GM12878 (cell line): ENCODE data around the gene CENPP. TPM values are rescaled to one million over a fixed set of nuclear protein-coding genes. Genes with fewer than 3 reads are reported as not detected.

Source experiments
- ATAC-seq: fragments of 200-7000 bp; cut with Tn5 transposase; 3 replicates; pipeline ENCODE4 v1.9.1; 2020; ENCODE audit warnings: mild to moderate bottlenecking, moderate library complexity
- BruUV-seq: library from RNA; stranded (reverse); fragments of 400-500 nt; replicated peaks from 2 replicates; lab custom pipeline; 2021; lab: Mats Ljungman, UMichigan
- CTCF ChIA-PET: fragments of 300-600 bp; sonication (Branson Sonifier 250); formaldehyde crosslinking; extraction: SDS; loops from one replicate; lab custom pipeline; 2021; ENCODE audit warnings: inconsistent platforms; lab: Yijun Ruan, JAX
- POLR2A ChIA-PET: fragments of 350-600 bp; formaldehyde crosslinking; extraction: SDS; loops from one replicate; lab custom pipeline; 2021; ENCODE audit warnings: inconsistent platforms; lab: Charles Lee
- RAD21 ChIA-PET: fragments of 300-600 bp; sonication (Branson Sonifier 250); formaldehyde crosslinking; loops from one replicate; lab custom pipeline; 2023; ENCODE audit warnings: antibody characterized with exemption; ENCODE audit not compliant: unreplicated experiment; lab: Charles Lee
- SMC1A ChIA-PET: fragments of 300-600 bp; sonication (Branson Sonifier 250); formaldehyde crosslinking; loops from one replicate; lab custom pipeline; 2023; ENCODE audit not compliant: unreplicated experiment, uncharacterized antibody; lab: Charles Lee
- DNase-seq: peaks from one replicate; pipeline ENCODE4 v3.0.0-alpha.2; 2011; ENCODE audit warnings: low read depth, low spot score
- FAIRE-seq: peaks from 3 replicates; lab custom pipeline; 2011; peaks lifted over from hg19 to GRCh38; lab: Jason Lieb, UNC
- H2AFZ ChIP-seq: 2 replicates; pipeline ENCODE4 v1.6.0; 2011; ENCODE audit warnings: low read depth, low read length, control low read depth; ENCODE audit not compliant: control insufficient read depth
- H3K27ac ChIP-seq: 2 replicates; pipeline ENCODE4 v1.5.1; 2011; ENCODE audit warnings: control low read depth; ENCODE audit not compliant: control insufficient read depth, insufficient read depth
- H3K27me3 ChIP-seq, 2 experiments: replicated peaks in 1 of 2; 2 replicates each; pipeline versions ENCODE4 v1.6.0 to v1.6.1; 2011; ENCODE audit warnings: low read length in 1 of 2; ENCODE audit not compliant: control insufficient read depth in 2 of 2, insufficient read depth in 2 of 2
- H3K36me3 ChIP-seq, 2 experiments: 2 replicates each; pipeline ENCODE4 v1.5.1; 2011; ENCODE audit warnings: low read length in 1 of 2; ENCODE audit not compliant: control insufficient read depth in 2 of 2, insufficient read depth in 2 of 2
- H3K4me1 ChIP-seq: 2 replicates; pipeline ENCODE4 v1.6.1; 2011; ENCODE audit warnings: mild to moderate bottlenecking, low read length, moderate library complexity, mixed read lengths; ENCODE audit not compliant: control insufficient read depth, insufficient read depth
- H3K4me2 ChIP-seq: 2 replicates; pipeline ENCODE4 v1.6.0; 2011; ENCODE audit warnings: control low read depth; ENCODE audit not compliant: control insufficient read depth, insufficient read depth
- H3K4me3 ChIP-seq: fragments of 200-600 bp; sonication (generic); 2 replicates; pipeline ENCODE4 v1.5.1; 2016
- H3K79me2 ChIP-seq: 2 replicates; pipeline ENCODE4 v1.6.0; 2011; ENCODE audit warnings: low read length; ENCODE audit not compliant: control insufficient read depth, insufficient read depth
- H3K9ac ChIP-seq: 2 replicates; pipeline ENCODE4 v1.8.0; 2011; ENCODE audit warnings: low read length, control low read depth, mixed read lengths; ENCODE audit not compliant: control insufficient read depth, insufficient read depth
- H3K9me3 ChIP-seq: replicated peaks from 3 replicates; pipeline ENCODE4 v1.5.1; 2011; ENCODE audit warnings: mild to moderate bottlenecking, low read length; ENCODE audit not compliant: control insufficient read depth, insufficient read depth
- H4K20me1 ChIP-seq: 2 replicates; pipeline ENCODE4 v1.6.0; 2011; ENCODE audit not compliant: control insufficient read depth, insufficient read depth
- ATF7 ChIP-seq: fragments of 450-650 bp; IDR thresholded peaks from 2 replicates; pipeline ENCODE4 v1.6.1; 2016; ENCODE audit warnings: low read depth, mild to moderate bottlenecking
- CEBPB ChIP-seq, 2 experiments: fragments of 150-350 bp in 1 of 2; IDR thresholded peaks; 2 replicates each; pipeline ENCODE4 v1.6.1; 2012 to 2014; ENCODE audit warnings: low read depth in 2 of 2, low read length in 2 of 2, borderline replicate concordance in 1 of 2, inconsistent platforms in 1 of 2
- EGR1 ChIP-seq, 2 experiments: IDR thresholded peaks; 1 replicate in 1 of 2; 2 replicates in 1 of 2; pipeline ENCODE4 v1.6.1; 2011 to 2012; ENCODE audit warnings: low read depth in 2 of 2, low read length in 2 of 2, borderline replicate concordance in 1 of 2, mild to moderate bottlenecking in 1 of 2, moderate library complexity in 1 of 2
- HDGF ChIP-seq: fragments of 450-650 bp; IDR thresholded peaks from 2 replicates; pipeline ENCODE4 v1.6.1; 2016; ENCODE audit warnings: antibody characterized with exemption
- IRF4 ChIP-seq: IDR thresholded peaks from 2 replicates; pipeline ENCODE4 v1.6.1; 2011; ENCODE audit warnings: low read depth, low read length
- IRF5 ChIP-seq: fragments of 450-650 bp; IDR thresholded peaks from 2 replicates; pipeline ENCODE4 v1.6.1; 2017; ENCODE audit warnings: borderline replicate concordance
- NBN ChIP-seq: fragments of 450-650 bp; IDR thresholded peaks from 2 replicates; pipeline ENCODE4 v1.6.1; 2016
- NFYB ChIP-seq: IDR thresholded peaks from 2 replicates; pipeline ENCODE4 v1.6.1; 2011; ENCODE audit warnings: low read depth, mild to moderate bottlenecking, low read length, improper control_type of control experiment, moderate library complexity; ENCODE audit not compliant: insufficient read depth
- POU2F2 ChIP-seq: IDR thresholded peaks from 3 replicates; pipeline ENCODE4 v1.6.1; 2011; ENCODE audit warnings: low read depth, mild to moderate bottlenecking, low read length, borderline replicate concordance
- SIX5 ChIP-seq: IDR thresholded peaks from 2 replicates; pipeline ENCODE4 v1.6.1; 2011; ENCODE audit warnings: mild to moderate bottlenecking, low read depth, low read length, moderate library complexity; ENCODE audit not compliant: severe bottlenecking
- TCF3 ChIP-seq: IDR thresholded peaks from 2 replicates; pipeline ENCODE4 v1.6.1; 2012; ENCODE audit warnings: low read depth, mild to moderate bottlenecking, low read length, borderline replicate concordance; ENCODE audit not compliant: insufficient read depth
- USF1 ChIP-seq: IDR thresholded peaks from 2 replicates; pipeline ENCODE4 v1.6.1; 2011; ENCODE audit warnings: borderline replicate concordance, low read depth, mild to moderate bottlenecking, moderate library complexity, mixed read lengths, low read length; ENCODE audit not compliant: insufficient read depth; ENCODE audit errors: extremely low read length
- WGBS: methylation state at CpG from one replicate; pipeline ENCODE4 v1.1.6; 2016; ENCODE audit warnings: low lambda C conversion rate; ENCODE audit not compliant: insufficient replicate concordance, insufficient coverage; ENCODE audit errors: missing lambda C conversion rate; 5-methylcytosine and 5-hydroxymethylcytosine counted together
- in situ Hi-C: fragments of 300-500 bp; cut with MboI; formaldehyde crosslinking; loops from 9 replicates; pipeline ENCODE4 v1.14.3; 2018; ENCODE audit warnings: mixed read lengths
- intact Hi-C: fragments of 100-400 bp; cut with micrococcal nuclease; formaldehyde crosslinking; loops from one replicate; pipeline ENCODE4 v1.14.2; 2022; ENCODE audit not compliant: unreplicated experiment
- polyA plus RNA-seq, 11 experiments: library from polyadenylated mRNA; depleted of rRNA in 4 of 11; unstranded in 6 of 11; stranded (reverse) in 5 of 11; fragments of >200 nt; fragmentation: Nextera tagmentation in 4 of 11; fragmentation: Illumina TruSeq in 1 of 11; extraction: Ambion mirVana in 4 of 11; extraction: Trizol in 1 of 11; gene quantifications; 1 replicate in 1 of 11; 2 replicates in 10 of 11; pipeline versions ENCODE4 v1.2.1 to v1.2.3, GENCODE V29; 2011 to 2016; ENCODE audit warnings: inconsistent platforms in 2 of 11, missing spikeins in 2 of 11, low read depth in 1 of 11
- total RNA-seq, 4 experiments: library from RNA; depleted of rRNA in 3 of 4; stranded (reverse); fragments of >200 nt in 3 of 4; fragmentation: Illumina TruSeq in 1 of 4; extraction: Trizol in 1 of 4; gene quantifications; 2 replicates each; pipeline versions ENCODE4 v1.2.1 to v1.2.3, GENCODE V29; 2013 to 2021

Gene CENPP
- total and polyA plus RNA-seq, 10 of the 15 experiments (the other 5 are each of a cell fraction or from before 2014, with no cell fraction given): 9.4 to 31.4 (median 19.8) TPM

- no peak within 1 kb of the TSS for H3K4me2 ChIP-seq
- no peak within 1 kb of the TSS for H3K27ac ChIP-seq
- H3K9ac ChIP-seq: no peak within 1 kb of the TSS
Measured at GRCh38 chr9:92482329-92482728, 156.6 kb downstream of the CENPP start, which contains the start of gene ASPN. TSS of gene ASPN (minus strand) at chr9:92482506.

More at GRCh38 chr9:92482329-92482728, 156.6 kb downstream of the CENPP start, which contains the start of gene ASPN:
- ChIA-PET RAD21 (interaction anchor here (0.6 kb wide), 1 partner anchor 43 kb away, joined by 3 read pairs; no protein-coding TSS in a partner anchor), CTCF (interaction anchor here (0.6 to 2.5 kb wide), 8 partner anchors 8 to 626 kb away, joined by 3 to 6 read pairs (median 4); no protein-coding TSS in a partner anchor), POLR2A (no interaction called here), SMC1A (interaction anchor here (0.7 kb wide), 1 partner anchor 9 kb away, joined by 3 read pairs; no protein-coding TSS in a partner anchor)
- Histone ChIP-seq H3K36me3 (no peaks in the 10 kb centered on the region), H3K4me1 (peaks cover 5% of the 10 kb centered on the region; the same call in 1 of the 2 replicates), H3K4me3 (no peak within 1 kb of the TSS), H2AFZ (no peak within 1 kb of the TSS), H4K20me1 (no peaks in the 10 kb centered on the region), H3K9me3 (no peaks in the 10 kb centered on the region), H3K79me2 (no peaks in the 10 kb centered on the region), H3K27me3 (no peaks in the 10 kb centered on the region)
- DNase-seq: no peak
- no peak for FAIRE-seq
- ATAC-seq: no peak
- BruUV-seq: no TSS peak
- intact Hi-C loops: no loop called here
- 100% methylated on average over 3 of the region's 3 CpGs for WGBS
- in situ Hi-C loops: no loop called here
- TF ChIP-seq SIX5 (no peak), NBN (no peak), TCF3 (no peak), NFYB (no peak), CEBPB (IDR thresholded peaks at IDR 0.05; ENCODE audit: borderline replicate concordance in 1 of 2, low read depth in 2 of 2, low read length in 2 of 2) (no peak), USF1 (no peak), EGR1 (IDR thresholded peaks at IDR 0.05; ENCODE audit: borderline replicate concordance in 1 of 2, low read depth in 2 of 2, low read length in 2 of 2) (no peak), HDGF (no peak), IRF5 (no peak), ATF7 (no peak), POU2F2 (no peak), IRF4 (no peak)
